ENCODE data around the gene SH3TC1. TPM values are rescaled to one million over a fixed set of nuclear protein-coding genes. Genes with fewer than 3 reads are reported as not detected.

The SH3TC1 gene
- total RNA-seq, 1 donor from 2014 or later, result 50.6 TPM

DNA sequence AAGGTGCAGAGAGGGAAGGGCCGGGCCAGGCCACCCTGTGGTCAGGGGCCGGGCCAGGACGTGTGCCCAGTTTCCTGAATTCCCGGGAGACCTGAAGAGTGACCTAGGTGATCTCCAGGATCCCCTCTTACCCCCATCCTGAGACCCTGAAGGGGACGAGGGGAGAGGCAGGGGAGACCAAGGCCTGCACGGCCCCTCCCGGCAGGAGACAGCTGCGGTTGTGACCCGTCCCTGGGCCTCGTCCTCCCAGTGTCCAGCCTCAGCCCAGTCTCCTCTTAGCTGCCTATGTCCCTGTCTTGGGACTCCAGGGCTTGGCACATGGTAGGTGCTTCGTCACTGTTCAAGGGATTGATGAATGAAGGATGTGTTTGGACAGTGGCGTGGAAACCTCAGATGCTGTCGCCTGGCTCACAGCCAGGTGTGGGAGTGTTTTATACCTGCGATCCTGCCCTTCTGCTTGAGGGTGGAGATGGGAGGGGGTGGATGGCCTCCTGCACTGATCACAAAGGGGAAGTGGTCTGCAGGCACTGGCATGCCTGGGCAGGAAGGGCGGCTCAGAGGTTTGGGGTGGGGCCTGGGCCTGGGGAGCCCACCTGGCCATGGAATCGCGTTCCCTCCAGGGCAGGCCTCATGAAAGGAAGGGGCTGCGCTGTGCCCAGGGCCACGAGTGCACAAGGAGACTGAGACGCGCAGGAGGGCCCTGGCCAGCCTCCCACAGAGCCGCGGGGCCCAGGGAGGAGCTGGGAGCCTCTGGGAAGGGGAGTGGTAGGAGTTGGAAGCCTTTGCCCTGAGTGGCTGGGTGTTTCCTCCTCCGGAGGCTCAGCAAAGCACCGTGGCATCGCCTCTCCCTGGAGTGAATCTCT is 6.9 kb downstream of the SH3TC1 start:
- no peak overlapping the region for H3K4me3 ChIP-seq
- no peaks in the 10 kb centered on the region for H3K36me3 ChIP-seq
- no peaks in the 10 kb centered on the region for H3K27me3 ChIP-seq
- peaks cover 18% of the 10 kb centered on the region for H3K4me1 ChIP-seq
- no peak for DNase-seq (ENCODE audit: extremely low spot score in 2 of 2)
- H3K9me3 ChIP-seq, result no peaks in the 10 kb centered on the region
- TF ChIP-seq, protein P1, sequence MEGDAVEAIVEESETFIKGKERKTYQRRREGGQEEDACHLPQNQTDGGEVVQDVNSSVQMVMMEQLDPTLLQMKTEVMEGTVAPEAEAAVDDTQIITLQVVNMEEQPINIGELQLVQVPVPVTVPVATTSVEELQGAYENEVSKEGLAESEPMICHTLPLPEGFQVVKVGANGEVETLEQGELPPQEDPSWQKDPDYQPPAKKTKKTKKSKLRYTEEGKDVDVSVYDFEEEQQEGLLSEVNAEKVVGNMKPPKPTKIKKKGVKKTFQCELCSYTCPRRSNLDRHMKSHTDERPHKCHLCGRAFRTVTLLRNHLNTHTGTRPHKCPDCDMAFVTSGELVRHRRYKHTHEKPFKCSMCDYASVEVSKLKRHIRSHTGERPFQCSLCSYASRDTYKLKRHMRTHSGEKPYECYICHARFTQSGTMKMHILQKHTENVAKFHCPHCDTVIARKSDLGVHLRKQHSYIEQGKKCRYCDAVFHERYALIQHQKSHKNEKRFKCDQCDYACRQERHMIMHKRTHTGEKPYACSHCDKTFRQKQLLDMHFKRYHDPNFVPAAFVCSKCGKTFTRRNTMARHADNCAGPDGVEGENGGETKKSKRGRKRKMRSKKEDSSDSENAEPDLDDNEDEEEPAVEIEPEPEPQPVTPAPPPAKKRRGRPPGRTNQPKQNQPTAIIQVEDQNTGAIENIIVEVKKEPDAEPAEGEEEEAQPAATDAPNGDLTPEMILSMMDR (IDR thresholded peaks at IDR 0.05), result no peak
- TF ChIP-seq POLR2AphosphoS5 (IDR thresholded peaks at IDR 0.05; ENCODE audit: insufficient read depth in 1 of 2, low read depth in 1 of 2), result peak in 1 of 2 donors; percentile 40
- intact Hi-C loops (cut with DNase I), result no loop called here
- peak overlapping the region; percentile 27 for H3K27ac ChIP-seq

DNA sequence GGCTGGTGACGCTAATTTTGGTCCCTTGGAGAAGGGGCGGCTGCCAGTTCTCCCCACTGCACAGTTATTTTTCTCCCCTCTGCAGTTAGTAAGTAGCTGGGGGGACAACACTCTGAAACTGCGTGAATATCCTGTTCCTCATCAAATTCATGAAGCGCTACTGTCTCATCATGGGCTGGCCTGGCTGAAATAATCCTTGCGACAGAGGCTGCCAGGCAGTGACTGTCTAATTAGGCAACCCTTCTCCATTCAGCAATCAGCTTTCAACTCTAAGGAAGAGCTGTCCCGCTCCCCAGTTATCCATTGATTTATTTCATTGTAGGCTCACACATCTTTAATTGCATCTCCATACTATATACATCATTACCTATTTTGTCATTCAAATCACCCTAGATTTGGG is 8.2 kb downstream of the SH3TC1 start:
- no peak overlapping the region for H3K4me3 ChIP-seq
- H3K9me3 ChIP-seq, result no peaks in the 10 kb centered on the region
- intact Hi-C loops (cut with DNase I), result no loop called here
- TF ChIP-seq POLR2A (IDR thresholded peaks at IDR 0.05) (no peak), POLR2AphosphoS5 (IDR thresholded peaks at IDR 0.05; ENCODE audit: insufficient read depth in 1 of 2, low read depth in 1 of 2) (no peak)
- TF ChIP-seq, protein P1 (IDR thresholded peaks at IDR 0.05), result no peak
- no peaks in the 10 kb centered on the region for H3K27me3 ChIP-seq
- DNase-seq (ENCODE audit: extremely low spot score in 2 of 2), result no peak
- peaks cover 13% of the 10 kb centered on the region for H3K4me1 ChIP-seq
- no peak overlapping the region for H3K27ac ChIP-seq
- no peaks in the 10 kb centered on the region for H3K36me3 ChIP-seq

DNA sequence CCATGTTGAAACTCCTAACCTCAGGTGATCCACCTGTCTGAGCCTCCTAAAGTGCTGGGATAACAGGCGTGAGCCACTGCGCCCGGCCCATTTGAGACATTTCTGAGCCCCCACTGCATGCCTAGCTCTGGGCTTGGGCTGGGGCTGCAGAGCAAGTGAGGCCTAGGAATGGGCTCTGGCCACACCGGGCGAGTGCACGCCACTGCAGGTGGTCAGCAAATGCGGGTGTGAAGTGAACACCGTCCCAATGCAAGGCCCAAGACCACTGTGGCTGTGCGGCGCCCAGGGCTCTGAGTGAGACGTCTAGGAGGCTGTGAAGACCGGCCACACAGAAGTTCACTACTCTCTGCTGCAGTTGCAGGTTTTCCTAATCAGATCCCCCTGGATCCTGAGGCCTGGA is 9.5 kb downstream of the SH3TC1 start:
- Histone ChIP-seq H3K36me3 (no peaks in the 10 kb centered on the region), H3K9me3 (no peaks in the 10 kb centered on the region), H3K4me3 (no peak overlapping the region), H3K27me3 (no peaks in the 10 kb centered on the region), H3K4me1 (peaks cover 13% of the 10 kb centered on the region), H3K27ac (no peak overlapping the region)
- TF ChIP-seq POLR2A (IDR thresholded peaks at IDR 0.05) (no peak), POLR2AphosphoS5 (IDR thresholded peaks at IDR 0.05; ENCODE audit: insufficient read depth in 1 of 2, low read depth in 1 of 2) (no peak)
- TF ChIP-seq, protein P1 (IDR thresholded peaks at IDR 0.05), result no peak
- intact Hi-C loops (cut with DNase I), result no loop called here
- no peak for DNase-seq (ENCODE audit: extremely low spot score in 2 of 2)

DNA sequence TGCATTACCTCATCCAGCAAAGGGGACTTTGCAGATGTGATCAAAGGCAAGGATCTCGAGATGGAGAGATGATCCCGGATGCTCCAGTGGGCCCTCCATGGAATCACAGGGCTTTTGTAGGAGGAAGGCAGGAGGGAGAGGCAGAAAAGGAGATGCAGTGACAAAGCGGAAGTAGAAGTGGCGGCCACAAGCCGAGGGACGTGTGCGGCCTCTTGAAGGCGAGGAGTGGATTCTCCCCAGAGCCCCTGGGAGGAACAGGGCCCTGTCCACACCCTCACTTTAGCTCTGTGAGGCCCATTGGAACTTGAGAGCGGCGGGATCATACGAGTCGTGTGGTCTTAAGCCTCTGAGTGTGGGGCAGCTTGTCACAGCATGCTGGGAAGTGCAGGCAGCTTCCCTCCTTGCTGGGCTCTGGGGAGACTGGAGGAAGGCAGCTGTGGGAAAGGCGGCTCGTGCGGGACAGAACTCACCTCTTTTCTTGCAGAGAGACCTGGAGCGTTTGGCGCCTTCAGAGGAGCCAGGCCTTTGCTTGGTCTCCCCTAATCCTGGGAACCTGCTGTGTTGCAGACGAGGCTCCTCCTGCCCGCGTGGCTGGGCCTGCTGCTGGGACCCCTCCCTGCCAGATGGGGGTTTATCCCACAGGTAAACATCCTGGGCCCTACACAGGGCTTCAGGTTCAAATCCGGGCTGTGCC is 10.2 kb downstream of the SH3TC1 start:
- DNase-seq (ENCODE audit: extremely low spot score in 2 of 2), result no peak
- TF ChIP-seq POLR2AphosphoS5 (IDR thresholded peaks at IDR 0.05; ENCODE audit: insufficient read depth in 1 of 2, low read depth in 1 of 2) (no peak), POLR2A (IDR thresholded peaks at IDR 0.05) (no peak)
- TF ChIP-seq, protein P1 (IDR thresholded peaks at IDR 0.05), result no peak
- intact Hi-C loops (cut with DNase I), result no loop called here
- Histone ChIP-seq H3K27me3 (no peaks in the 10 kb centered on the region), H3K4me3 (no peak overlapping the region), H3K36me3 (no peaks in the 10 kb centered on the region), H3K9me3 (no peaks in the 10 kb centered on the region), H3K4me1 (peaks cover 13% of the 10 kb centered on the region), H3K27ac (no peak overlapping the region)

DNA sequence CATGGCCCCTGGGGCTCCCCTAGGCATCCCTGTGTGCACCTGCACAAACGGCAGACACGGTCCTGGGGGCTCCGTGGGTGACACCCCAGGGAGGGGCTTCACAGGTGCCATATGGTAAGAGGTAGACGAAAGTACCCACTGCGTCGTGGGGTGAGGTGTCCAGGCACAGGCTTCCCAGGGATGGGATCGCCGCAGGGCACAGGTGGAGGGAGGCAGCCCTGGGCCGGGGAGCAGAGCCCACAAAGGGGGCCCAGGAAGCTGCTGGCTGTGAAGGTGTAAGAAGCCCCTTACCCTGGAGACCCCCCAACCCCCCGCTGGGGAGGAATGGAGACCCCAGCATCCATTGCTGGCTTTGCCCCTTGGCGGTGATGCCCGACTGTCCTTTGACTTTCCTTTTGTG is 10.9 kb downstream of the SH3TC1 start:
- no peaks in the 10 kb centered on the region for H3K9me3 ChIP-seq
- H3K36me3 ChIP-seq, result no peaks in the 10 kb centered on the region
- intact Hi-C loops (cut with DNase I), result no loop called here
- no peak overlapping the region for H3K4me3 ChIP-seq
- TF ChIP-seq POLR2AphosphoS5 (IDR thresholded peaks at IDR 0.05; ENCODE audit: insufficient read depth in 1 of 2, low read depth in 1 of 2), result no peak
- TF ChIP-seq POLR2A (IDR thresholded peaks at IDR 0.05), result no peak
- TF ChIP-seq, protein P1 (IDR thresholded peaks at IDR 0.05), result no peak
- H3K4me1 ChIP-seq, result peaks cover 13% of the 10 kb centered on the region
- H3K27me3 ChIP-seq, result no peaks in the 10 kb centered on the region
- H3K27ac ChIP-seq, result no peak overlapping the region
- DNase-seq (ENCODE audit: extremely low spot score in 2 of 2), result no peak

All from vagina (tissue), 2 donors.